ENCODE data around the gene CLIP1.

DNA sequence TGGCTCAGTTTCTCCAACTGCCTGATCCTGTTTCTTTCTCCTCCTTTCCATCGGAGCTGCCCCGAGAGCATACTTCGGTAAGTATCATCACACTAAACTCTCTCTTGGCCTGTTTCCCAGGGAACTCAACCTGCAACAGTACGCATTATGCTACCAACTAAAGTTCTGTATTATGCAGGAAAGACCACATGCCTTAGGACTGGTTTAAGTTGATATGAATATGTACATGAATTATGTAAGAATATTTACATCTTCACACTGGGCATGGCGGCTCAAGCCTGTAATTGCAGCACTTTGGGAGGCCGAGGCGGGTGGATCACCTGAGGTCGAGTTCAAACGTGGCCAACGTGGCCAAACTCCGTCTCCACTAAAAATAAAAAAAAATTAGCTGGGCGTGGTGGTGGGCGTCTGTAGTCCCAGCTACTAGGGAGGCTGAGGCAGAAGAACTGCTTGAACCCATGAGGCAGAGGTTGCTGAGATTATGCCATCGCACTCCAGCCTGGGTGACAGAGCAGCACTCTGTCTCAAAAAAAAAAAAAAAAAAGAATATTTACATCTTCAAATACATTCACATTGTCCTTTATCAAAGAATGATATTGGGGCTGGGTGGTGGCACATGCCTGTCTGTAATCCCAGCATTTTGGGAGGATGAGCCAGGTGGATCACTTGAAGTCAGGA, 124.3 kb downstream of the CLIP1 start:
- TF ChIP-seq, protein P1, sequence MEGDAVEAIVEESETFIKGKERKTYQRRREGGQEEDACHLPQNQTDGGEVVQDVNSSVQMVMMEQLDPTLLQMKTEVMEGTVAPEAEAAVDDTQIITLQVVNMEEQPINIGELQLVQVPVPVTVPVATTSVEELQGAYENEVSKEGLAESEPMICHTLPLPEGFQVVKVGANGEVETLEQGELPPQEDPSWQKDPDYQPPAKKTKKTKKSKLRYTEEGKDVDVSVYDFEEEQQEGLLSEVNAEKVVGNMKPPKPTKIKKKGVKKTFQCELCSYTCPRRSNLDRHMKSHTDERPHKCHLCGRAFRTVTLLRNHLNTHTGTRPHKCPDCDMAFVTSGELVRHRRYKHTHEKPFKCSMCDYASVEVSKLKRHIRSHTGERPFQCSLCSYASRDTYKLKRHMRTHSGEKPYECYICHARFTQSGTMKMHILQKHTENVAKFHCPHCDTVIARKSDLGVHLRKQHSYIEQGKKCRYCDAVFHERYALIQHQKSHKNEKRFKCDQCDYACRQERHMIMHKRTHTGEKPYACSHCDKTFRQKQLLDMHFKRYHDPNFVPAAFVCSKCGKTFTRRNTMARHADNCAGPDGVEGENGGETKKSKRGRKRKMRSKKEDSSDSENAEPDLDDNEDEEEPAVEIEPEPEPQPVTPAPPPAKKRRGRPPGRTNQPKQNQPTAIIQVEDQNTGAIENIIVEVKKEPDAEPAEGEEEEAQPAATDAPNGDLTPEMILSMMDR (IDR thresholded peaks at IDR 0.05; ENCODE audit: low read depth, low read length) = no peak
- no peak for TF ChIP-seq EZH2phosphoT487 (IDR thresholded peaks at IDR 0.05; ENCODE audit: low read depth)
